H1 (cell line): ENCODE data around the gene SCN1B. TPM values are rescaled to one million over a fixed set of nuclear protein-coding genes. Genes with fewer than 3 reads are reported as not detected.

ENCODE experiments used
- CTCF ChIA-PET: fragments of 300-600 bp; sonication (Branson Sonifier 250); formaldehyde crosslinking; loops from one replicate; lab custom pipeline; 2021; ENCODE audit not compliant: partially characterized antibody; lab: Charles Lee
- POLR2A ChIA-PET: fragments of 300-600 bp; sonication (Branson Sonifier 250); formaldehyde crosslinking; loops from one replicate; lab custom pipeline; 2021; ENCODE audit warnings: inconsistent platforms; ENCODE audit not compliant: partially characterized antibody; lab: Charles Lee
- DNase-seq, 2 experiments: peaks; one replicate each; pipeline versions ENCODE4 v3.0.0 to v3.0.0-alpha.2; 2010 to 2022; ENCODE audit warnings: low spot score in 2 of 2, low read depth in 1 of 2, mixed read lengths in 1 of 2
- FAIRE-seq: peaks from 2 replicates; lab custom pipeline; 2011; peaks lifted over from hg19 to GRCh38; lab: Jason Lieb, UNC
- H2AFZ ChIP-seq: 2 replicates; pipeline ENCODE4 v1.8.1; 2012; ENCODE audit warnings: low read length, inconsistent platforms
- H2AK5ac ChIP-seq: 2 replicates; pipeline ENCODE4 v1.6.1; 2013; ENCODE audit warnings: low read depth, low read length
- H2BK120ac ChIP-seq: replicated peaks from 2 replicates; pipeline ENCODE3; 2013; ENCODE audit warnings: low read depth, low read length, inconsistent platforms
- H2BK12ac ChIP-seq: 2 replicates; pipeline ENCODE4 v1.6.1; 2013; ENCODE audit warnings: low read depth, low read length
- H2BK15ac ChIP-seq: 2 replicates; pipeline ENCODE4 v1.6.1; 2013; ENCODE audit warnings: low read length
- H2BK20ac ChIP-seq: 2 replicates; pipeline ENCODE4 v1.6.1; 2013; ENCODE audit warnings: low read length
- H2BK5ac ChIP-seq: 2 replicates; pipeline ENCODE4 v1.6.1; 2013; ENCODE audit warnings: low read depth, low read length
- H3K14ac ChIP-seq: 2 replicates; pipeline ENCODE4 v1.6.1; 2013; ENCODE audit warnings: inconsistent platforms; ENCODE audit not compliant: insufficient read length
- H3K18ac ChIP-seq: 2 replicates; pipeline ENCODE4 v1.6.1; 2013; ENCODE audit warnings: low read length; ENCODE audit errors: extremely low read depth
- H3K23ac ChIP-seq: 2 replicates; pipeline ENCODE4 v1.6.1; 2013; ENCODE audit warnings: inconsistent platforms; ENCODE audit not compliant: insufficient read length
- H3K23me2 ChIP-seq: 2 replicates; pipeline ENCODE4 v1.6.1; 2013; ENCODE audit warnings: low read depth, low read length
- H3K27ac ChIP-seq: 2 replicates; pipeline ENCODE4 v1.6.1; 2011; ENCODE audit warnings: low read depth, low read length, inconsistent platforms
- H3K27me3 ChIP-seq, 4 experiments: replicated peaks in 1 of 4; 1 replicate in 1 of 4; 2 replicates in 3 of 4; pipeline versions ENCODE4 v1.6.1 to v1.8.1; 2011 to 2013; ENCODE audit warnings: low read length in 3 of 4, mild to moderate bottlenecking in 3 of 4, inconsistent platforms in 2 of 4, mixed read lengths in 2 of 4, moderate library complexity in 1 of 4; ENCODE audit not compliant: control insufficient read depth in 3 of 4, insufficient read depth in 3 of 4; ENCODE audit errors: extremely low read depth in 1 of 4
- H3K36me3 ChIP-seq, 4 experiments: 2 replicates each; pipeline versions ENCODE4 v1.6.1 to v1.8.1; 2011 to 2013; ENCODE audit warnings: mild to moderate bottlenecking in 4 of 4, low read length in 3 of 4, moderate library complexity in 2 of 4, control low read depth in 1 of 4, inconsistent platforms in 1 of 4; ENCODE audit not compliant: insufficient read depth in 4 of 4, control insufficient read depth in 2 of 4
- H3K4ac ChIP-seq: replicated peaks from 2 replicates; pipeline ENCODE3; 2013; ENCODE audit warnings: low read length, low read depth, mixed read lengths, inconsistent platforms; ENCODE audit not compliant: insufficient read length
- H3K4me1 ChIP-seq, 4 experiments: replicated peaks in 1 of 4; 1 replicate in 1 of 4; 2 replicates in 3 of 4; pipeline versions ENCODE4 v1.6.1 to v1.8.1; 2011 to 2013; ENCODE audit warnings: low read length in 3 of 4, inconsistent platforms in 2 of 4, mixed read lengths in 1 of 4; ENCODE audit not compliant: insufficient read depth in 4 of 4, control insufficient read depth in 3 of 4
- H3K4me2 ChIP-seq, 2 experiments: 2 replicates each; pipeline versions ENCODE4 v1.6.1 to v1.8.1; 2011 to 2013; ENCODE audit warnings: low read depth in 2 of 2, low read length in 2 of 2, control low read depth in 1 of 2, inconsistent platforms in 1 of 2, mild to moderate bottlenecking in 1 of 2; ENCODE audit not compliant: insufficient read depth in 1 of 2
- H3K4me3 ChIP-seq, 4 experiments: fragments of 200-600, 300-600 bp in 1 of 4; sonication (generic), shearing (Covaris generic), sonication (Bioruptor Twin) in 1 of 4; 2 replicates each; pipeline versions ENCODE4 v1.5.1 to v1.8.1; 2011 to 2016; ENCODE audit warnings: low read length in 4 of 4, low read depth in 3 of 4, control low read depth in 2 of 4, inconsistent platforms in 2 of 4, mild to moderate bottlenecking in 2 of 4, mixed read lengths in 1 of 4, moderate library complexity in 1 of 4; ENCODE audit not compliant: insufficient read depth in 2 of 4; ENCODE audit errors: extremely low read depth in 1 of 4
- H3K56ac ChIP-seq: replicated peaks from 2 replicates; pipeline ENCODE3; 2013; ENCODE audit warnings: low read depth, mild to moderate bottlenecking, mixed read lengths, low read length, inconsistent platforms; ENCODE audit not compliant: insufficient read length
- H3K79me1 ChIP-seq: 2 replicates; pipeline ENCODE4 v1.6.1; 2013; ENCODE audit warnings: low read depth, low read length, control low read depth
- H3K79me2 ChIP-seq, 2 experiments: 2 replicates each; pipeline versions ENCODE4 v1.6.1 to v1.8.1; 2012 to 2013; ENCODE audit warnings: low read length in 2 of 2, mild to moderate bottlenecking in 2 of 2, inconsistent platforms in 1 of 2; ENCODE audit not compliant: insufficient read depth in 2 of 2, control insufficient read depth in 1 of 2
- H3K9ac ChIP-seq, 4 experiments: replicated peaks in 1 of 4; 1 replicate in 1 of 4; 2 replicates in 3 of 4; pipeline versions ENCODE4 v1.6.1 to v1.8.1; 2011 to 2013; ENCODE audit warnings: low read depth in 3 of 4, low read length in 3 of 4, control low read depth in 2 of 4, mild to moderate bottlenecking in 2 of 4, moderate library complexity in 2 of 4, inconsistent platforms in 1 of 4; ENCODE audit errors: extremely low read depth in 1 of 4
- H3K9me3 ChIP-seq, 2 experiments: 2 replicates each; pipeline versions ENCODE4 v1.6.1 to v1.8.1; 2012 to 2013; ENCODE audit warnings: mild to moderate bottlenecking in 2 of 2, moderate library complexity in 2 of 2, control low read depth in 1 of 2, inconsistent platforms in 1 of 2, low read depth in 1 of 2, low read length in 1 of 2, mixed read lengths in 1 of 2; ENCODE audit not compliant: insufficient read depth in 2 of 2
- H4K20me1 ChIP-seq, 2 experiments: replicated peaks in 1 of 2; 2 replicates each; pipeline versions ENCODE3 to v1.8.1; 2011 to 2013; ENCODE audit warnings: inconsistent platforms in 2 of 2, low read length in 2 of 2, mild to moderate bottlenecking in 1 of 2; ENCODE audit not compliant: insufficient read depth in 2 of 2, control insufficient read depth in 1 of 2
- H4K5ac ChIP-seq: 2 replicates; pipeline ENCODE4 v1.6.1; 2013; ENCODE audit warnings: low read length, low read depth, mixed read lengths, inconsistent platforms; ENCODE audit not compliant: insufficient read length
- H4K8ac ChIP-seq: 2 replicates; pipeline ENCODE4 v1.8.0; 2013; ENCODE audit warnings: mild to moderate bottlenecking, moderate library complexity, low read length, inconsistent platforms; ENCODE audit not compliant: insufficient read depth; ENCODE audit errors: extremely low read depth
- H4K91ac ChIP-seq: replicated peaks from 2 replicates; pipeline ENCODE3; 2013; ENCODE audit warnings: low read length, mixed read lengths, inconsistent platforms; ENCODE audit not compliant: insufficient read length
- CEBPB ChIP-seq: IDR thresholded peaks from 2 replicates; pipeline ENCODE4 v1.6.1; 2012; ENCODE audit warnings: low read depth, low read length
- CTBP2 ChIP-seq: IDR thresholded peaks from 2 replicates; pipeline ENCODE4 v1.7.0; 2011; ENCODE audit warnings: borderline replicate concordance, mild to moderate bottlenecking, moderate library complexity, mixed read lengths, low read length; ENCODE audit not compliant: insufficient read depth, insufficient read length
- SIRT6 ChIP-seq: IDR thresholded peaks from one replicate; pipeline ENCODE4 v1.7.1; 2012; ENCODE audit warnings: low read length, inconsistent platforms
- WGBS, 2 experiments: shearing (Covaris generic) in 1 of 2; methylation state at CpG; one replicate each; pipeline versions ENCODE4 v1.1.6 to v1.1.7; 2013 to 2015; ENCODE audit warnings: low lambda C conversion rate in 2 of 2, mixed read lengths in 2 of 2, inconsistent platforms in 1 of 2, low coverage in 1 of 2, missing lambda C conversion rate in 1 of 2; ENCODE audit not compliant: insufficient replicate concordance in 2 of 2, insufficient coverage in 1 of 2, insufficient read length in 1 of 2; ENCODE audit errors: extremely low coverage in 1 of 2, missing lambda C conversion rate in 1 of 2; 5-methylcytosine and 5-hydroxymethylcytosine counted together
- polyA plus RNA-seq, 7 experiments: library from polyadenylated mRNA; depleted of rRNA in 3 of 7; stranded (reverse) in 5 of 7; unstranded in 2 of 7; fragments of >200 nt in 5 of 7; fragments of 200-250 nt in 2 of 7; gene quantifications; 1 replicate in 5 of 7; 2 replicates in 1 of 7; 4 replicates in 1 of 7; pipeline versions ENCODE4 v1.2.1 to v1.2.3, GENCODE V29; 2011 to 2013; ENCODE audit warnings: missing spikeins in 2 of 7, mixed read lengths in 2 of 7
- total RNA-seq: library from RNA; stranded (reverse); fragmentation: NEBNext Ultra II Directional; extraction: Animal tissue kit (Norgen Biotek cat#: 25700); gene quantifications from 2 replicates; pipeline ENCODE4 v1.2.1, GENCODE V29; 2021
- TF ChIP-seq, protein P1 (sequence below): IDR thresholded peaks from 2 replicates; pipeline ENCODE4 v1.6.1; 2011; ENCODE audit warnings: low read depth, mild to moderate bottlenecking, low read length; ENCODE audit not compliant: insufficient read depth

Gene SCN1B
- total and polyA plus RNA-seq, 2 of the 8 experiments (the other 6 are each of a cell fraction or from before 2014, with no cell fraction given), result 3.1 to 3.5 TPM

DNA sequence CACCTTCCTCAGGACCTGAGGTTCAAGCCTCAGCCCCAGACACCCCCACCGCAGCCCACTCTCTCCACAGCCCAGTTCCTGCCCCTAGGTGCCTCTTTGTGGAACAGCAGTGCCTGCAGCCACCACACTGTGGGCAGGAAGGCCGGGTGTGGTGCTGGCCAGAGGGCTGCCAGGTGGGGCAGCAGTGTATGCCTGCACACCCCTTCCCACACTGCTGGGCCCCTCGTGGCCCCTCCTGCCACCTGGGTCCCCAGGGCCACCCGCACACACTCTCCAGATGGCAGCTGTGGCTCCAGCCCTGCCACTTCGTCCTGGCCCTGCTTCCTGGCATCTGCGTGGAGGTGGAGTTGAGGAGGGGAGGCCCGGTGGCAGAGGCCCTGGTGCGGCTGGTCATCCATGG is 46.4 kb downstream of the SCN1B start:
- Histone ChIP-seq H3K14ac (no peak overlapping the region), H3K56ac (no peak overlapping the region), H3K36me3 (no peaks in the 10 kb centered on the region), H3K79me1 (no peaks in the 10 kb centered on the region), H3K4me2 (no peak overlapping the region), H4K8ac (peak overlapping the region; percentile 22), H2BK20ac (no peak overlapping the region), H4K91ac (no peak overlapping the region), H4K5ac (no peak overlapping the region), H2BK12ac (no peak overlapping the region), H2AFZ (no peak overlapping the region), H4K20me1 (no peaks in the 10 kb centered on the region), H2BK120ac (no peak overlapping the region), H3K4me3 (no peak overlapping the region), H3K4me1 (peaks cover 0 to 2% (median 0%) of the 10 kb centered on the region in 4 experiments; a peak in 1 of 7 replicates), H3K27me3 (no peaks in the 10 kb centered on the region; a peak in 2 of 7 replicates), H3K9ac (no peak overlapping the region), H2BK5ac (no peak overlapping the region), H3K9me3 (no peaks in the 10 kb centered on the region), H3K4ac (no peak overlapping the region), H2AK5ac (no peak overlapping the region), H3K18ac (no peak overlapping the region), H2BK15ac (no peak overlapping the region; the same call in 1 of the 2 replicates), H3K79me2 (no peaks in the 10 kb centered on the region), H3K23me2 (no peaks in the 10 kb centered on the region; the same call in 1 of the 2 replicates), H3K23ac (no peak overlapping the region), H3K27ac (no peak overlapping the region)
- ChIA-PET CTCF (interaction anchor here (0.7 kb wide), 1 partner anchor 33 kb away, joined by 3 read pairs; no protein-coding TSS in a partner anchor), POLR2A (no interaction called here)
- WGBS, 2 experiments, result 78% methylated on average over 7 of the region's 8 CpGs; no CpG with 5 or more reads in 1 of the 2 experiments
- DNase-seq (no peak), FAIRE-seq (no peak)
- TF ChIP-seq SIRT6, result no peak
- TF ChIP-seq CEBPB, result no peak
- no peak for TF ChIP-seq CTBP2
- TF ChIP-seq, protein P1, sequence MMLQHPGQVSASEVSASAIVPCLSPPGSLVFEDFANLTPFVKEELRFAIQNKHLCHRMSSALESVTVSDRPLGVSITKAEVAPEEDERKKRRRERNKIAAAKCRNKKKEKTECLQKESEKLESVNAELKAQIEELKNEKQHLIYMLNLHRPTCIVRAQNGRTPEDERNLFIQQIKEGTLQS, result no peak
